Smooth muscle cell (in vitro differentiated cells): Measurements from ENCODE around the gene KCNQ1OT1. TPM values are rescaled to one million over a fixed set of nuclear protein-coding genes. Genes with fewer than 3 reads are reported as not detected.

Experiments
- DNase-seq: peaks from one replicate; lab custom pipeline; 2025; ENCODE audit not compliant: unreplicated experiment; lab: John Stamatoyannopoulos, UW
- H2AFZ ChIP-seq: fragments of 200-600 bp; sonication (generic); 2 replicates; pipeline ENCODE4 v1.6.0; 2016; ENCODE audit warnings: antibody characterized with exemption, low read depth, mild to moderate bottlenecking
- H3F3A ChIP-seq: fragments of 200-600 bp; sonication (generic); 2 replicates; pipeline ENCODE4 v1.6.0; 2017; ENCODE audit warnings: antibody characterized with exemption, low read depth
- H3K27ac ChIP-seq: fragments of 200-600 bp; sonication (generic); 2 replicates; pipeline ENCODE4 v1.5.1; 2016; ENCODE audit warnings: low read depth, mild to moderate bottlenecking
- H3K27me3 ChIP-seq: fragments of 200-600 bp; sonication (generic); 2 replicates; pipeline ENCODE4 v1.6.1; 2016; ENCODE audit warnings: low read depth, mild to moderate bottlenecking
- H3K36me3 ChIP-seq: fragments of 200-600 bp; sonication (generic); 2 replicates; pipeline ENCODE4 v1.5.1; 2016; ENCODE audit warnings: low read depth
- H3K4me1 ChIP-seq: fragments of 200-600 bp; sonication (generic); 2 replicates; pipeline ENCODE4 v1.5.1; 2016; ENCODE audit warnings: low read depth
- H3K4me2 ChIP-seq: fragments of 200-600 bp; sonication (generic); 2 replicates; pipeline ENCODE4 v1.6.0; 2016; ENCODE audit warnings: mild to moderate bottlenecking
- H3K4me3 ChIP-seq: fragments of 200-600 bp; sonication (generic); 2 replicates; pipeline ENCODE4 v1.5.1; 2016; ENCODE audit warnings: mild to moderate bottlenecking
- H3K79me2 ChIP-seq: fragments of 200-600 bp; sonication (generic); 2 replicates; pipeline ENCODE4 v1.6.0; 2016; ENCODE audit warnings: low read depth, mild to moderate bottlenecking
- H3K9ac ChIP-seq: fragments of 200-600 bp; sonication (generic); 2 replicates; pipeline ENCODE4 v1.6.0; 2016; ENCODE audit warnings: low read depth
- H3K9me3 ChIP-seq: fragments of 200-600 bp; sonication (generic); replicated peaks from 2 replicates; pipeline ENCODE4 v1.5.1; 2016; ENCODE audit warnings: low read depth
- H4K20me1 ChIP-seq: fragments of 200-600 bp; sonication (generic); 2 replicates; pipeline ENCODE4 v1.6.0; 2016; ENCODE audit warnings: low read depth
- WGBS: methylation state at CpG from one replicate; pipeline ENCODE4 v1.1.7; 2016; ENCODE audit warnings: low lambda C conversion rate; 5-methylcytosine and 5-hydroxymethylcytosine counted together
- polyA plus RNA-seq: library from polyadenylated mRNA; unstranded; fragments of >200 nt; fragmentation: Nextera tagmentation; extraction: Ambion mirVana; gene quantifications from 2 replicates; pipeline ENCODE4 v1.2.1, GENCODE V29; 2016
- total RNA-seq: library from RNA; depleted of rRNA; stranded (reverse); fragments of >200 nt; gene quantifications from 2 replicates; pipeline ENCODE4 v1.2.3, GENCODE V29; 2014
- TF ChIP-seq, protein P1 (sequence below): fragments of 200-600 bp; sonication (generic); IDR thresholded peaks from 2 replicates; pipeline ENCODE4 v1.5.1; 2017; ENCODE audit warnings: borderline replicate concordance, mild to moderate bottlenecking, antibody characterized with exemption; ENCODE audit not compliant: insufficient read depth, poor library complexity, severe bottlenecking

KCNQ1OT1 gene
- total and polyA plus RNA-seq, 2 experiments from 2014 or later = 1.6 to 9.8 TPM

DNA sequence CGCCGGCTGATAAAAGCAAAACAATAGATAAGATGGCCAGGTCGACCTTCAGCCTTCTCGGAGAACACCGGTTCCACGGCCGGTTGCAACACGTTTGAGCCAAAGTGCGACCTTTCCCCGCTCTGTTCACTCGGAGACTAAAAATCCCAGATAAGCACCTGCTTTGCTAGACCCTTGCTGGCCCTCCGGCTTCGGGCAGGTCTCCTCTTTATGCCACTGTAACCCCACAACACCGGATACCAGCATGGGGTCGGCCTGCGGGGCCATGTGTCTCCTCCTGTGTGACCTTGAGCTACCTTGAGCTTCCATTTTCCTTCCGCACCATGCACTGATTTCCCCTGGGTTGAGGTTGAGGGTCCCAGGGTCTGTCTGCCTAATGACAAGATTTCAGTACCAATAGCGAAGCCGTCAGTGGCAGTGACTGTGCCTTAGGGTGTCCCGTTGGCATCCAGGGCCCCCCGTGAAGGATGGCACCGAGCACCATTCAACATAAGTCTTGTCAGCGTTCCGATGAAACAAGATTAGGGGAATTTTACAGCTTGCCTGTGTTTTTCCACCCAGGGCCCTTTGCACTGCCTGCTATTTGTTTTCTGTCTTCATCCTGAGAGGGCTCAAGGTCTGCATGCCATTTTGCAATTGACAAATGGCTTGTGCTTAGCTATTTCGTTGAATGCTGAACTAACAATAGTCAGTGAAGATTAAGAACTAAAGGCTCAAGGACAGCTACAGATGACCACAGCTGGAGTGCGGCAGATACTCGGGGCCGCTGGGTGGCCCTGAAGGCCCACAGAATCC, 136.4 kb downstream of the KCNQ1OT1 start:
- H3K79me2 ChIP-seq = no peaks in the 10 kb centered on the region
- no peak overlapping the region for H3K4me3 ChIP-seq
- H3K9me3 ChIP-seq = no peaks in the 10 kb centered on the region
- DNase-seq = no peak
- no peak overlapping the region for H3K27ac ChIP-seq
- TF ChIP-seq, protein P1, sequence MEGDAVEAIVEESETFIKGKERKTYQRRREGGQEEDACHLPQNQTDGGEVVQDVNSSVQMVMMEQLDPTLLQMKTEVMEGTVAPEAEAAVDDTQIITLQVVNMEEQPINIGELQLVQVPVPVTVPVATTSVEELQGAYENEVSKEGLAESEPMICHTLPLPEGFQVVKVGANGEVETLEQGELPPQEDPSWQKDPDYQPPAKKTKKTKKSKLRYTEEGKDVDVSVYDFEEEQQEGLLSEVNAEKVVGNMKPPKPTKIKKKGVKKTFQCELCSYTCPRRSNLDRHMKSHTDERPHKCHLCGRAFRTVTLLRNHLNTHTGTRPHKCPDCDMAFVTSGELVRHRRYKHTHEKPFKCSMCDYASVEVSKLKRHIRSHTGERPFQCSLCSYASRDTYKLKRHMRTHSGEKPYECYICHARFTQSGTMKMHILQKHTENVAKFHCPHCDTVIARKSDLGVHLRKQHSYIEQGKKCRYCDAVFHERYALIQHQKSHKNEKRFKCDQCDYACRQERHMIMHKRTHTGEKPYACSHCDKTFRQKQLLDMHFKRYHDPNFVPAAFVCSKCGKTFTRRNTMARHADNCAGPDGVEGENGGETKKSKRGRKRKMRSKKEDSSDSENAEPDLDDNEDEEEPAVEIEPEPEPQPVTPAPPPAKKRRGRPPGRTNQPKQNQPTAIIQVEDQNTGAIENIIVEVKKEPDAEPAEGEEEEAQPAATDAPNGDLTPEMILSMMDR = no peak
- H3K9ac ChIP-seq = no peak overlapping the region
- no peak overlapping the region for H2AFZ ChIP-seq
- H3K4me2 ChIP-seq = no peak overlapping the region
- WGBS = 91% methylated on average over 28 of the region's 28 CpGs
- peaks cover 9% of the 10 kb centered on the region for H3K27me3 ChIP-seq
- no peaks in the 10 kb centered on the region for H3K4me1 ChIP-seq
- no peaks in the 10 kb centered on the region for H3F3A ChIP-seq
- H4K20me1 ChIP-seq = no peaks in the 10 kb centered on the region
- H3K36me3 ChIP-seq = no peaks in the 10 kb centered on the region

GRCh38 chr11:2562890-2563212, 136.9 kb downstream of the KCNQ1OT1 start:
- Histone ChIP-seq H3K4me1 (no peaks in the 10 kb centered on the region), H3K9me3 (no peaks in the 10 kb centered on the region), H3K79me2 (no peaks in the 10 kb centered on the region), H3F3A (no peaks in the 10 kb centered on the region), H4K20me1 (no peaks in the 10 kb centered on the region), H3K27ac (no peak overlapping the region), H3K4me2 (no peak overlapping the region), H3K9ac (no peak overlapping the region), H3K36me3 (no peaks in the 10 kb centered on the region), H3K4me3 (no peak overlapping the region), H3K27me3 (peaks cover 9% of the 10 kb centered on the region), H2AFZ (no peak overlapping the region)
- 77% methylated on average over 6 of the region's 6 CpGs for WGBS
- TF ChIP-seq, protein P1 = no peak
- DNase-seq = no peak

GRCh38 chr11:2561696-2562581, 137.9 kb downstream of the KCNQ1OT1 start:
- 83% methylated on average over 21 of the region's 27 CpGs for WGBS
- Histone ChIP-seq H3K9ac (no peak overlapping the region), H3K4me3 (no peak overlapping the region), H4K20me1 (no peaks in the 10 kb centered on the region), H2AFZ (no peak overlapping the region), H3K27ac (no peak overlapping the region), H3K27me3 (peaks cover 9% of the 10 kb centered on the region), H3K4me2 (no peak overlapping the region), H3F3A (no peaks in the 10 kb centered on the region), H3K4me1 (no peaks in the 10 kb centered on the region), H3K9me3 (no peaks in the 10 kb centered on the region), H3K79me2 (no peaks in the 10 kb centered on the region), H3K36me3 (no peaks in the 10 kb centered on the region)
- TF ChIP-seq, protein P1 = no peak
- no peak for DNase-seq
